ENCODE data around the gene KRTAP12-1. TPM values are rescaled to one million over a fixed set of nuclear protein-coding genes. Genes with fewer than 3 reads are reported as not detected.
"Not testable (repeated sequence)": the region's sequence is repeated elsewhere in the genome, so short reads cannot be mapped to it uniquely, and the experiment has no call there.

KRTAP12-1 gene
- total and polyA plus RNA-seq, 2 donors (not counting 1 experiment from before 2014, with no cell fraction given): not detected

GRCh38 chr21:44639331-44639655 is 42.7 kb downstream of the KRTAP12-1 start:
- CTCF ChIA-PET: no interaction called here
- Mint-ChIP-seq H3K27me3 (peaks cover 29% of the 10 kb centered on the region), H3K4me1 (no peaks in the 10 kb centered on the region), H3K27ac (no peak overlapping the region), H3K9me3 (ENCODE audit: insufficient read depth) (peaks cover 4% of the 10 kb centered on the region), H3K4me3 (no peak overlapping the region)
- Histone ChIP-seq H3K79me2 (ENCODE audit: control insufficient read depth, insufficient read depth, low read length) (no peaks in the 10 kb centered on the region), H4K20me1 (ENCODE audit: control insufficient read depth, insufficient read depth, low read length, poor library complexity, severe bottlenecking) (no peaks in the 10 kb centered on the region), H3K27ac (ENCODE audit: low read length in 2 of 2) (no peak overlapping the region), H3K4me2 (replicated peaks; ENCODE audit: low read depth, low read length, poor library complexity, severe bottlenecking) (no peak overlapping the region), H3K4me1 (ENCODE audit: control insufficient read depth in 2 of 2, insufficient read depth in 2 of 2, low read length in 2 of 2) (no peaks in the 10 kb centered on the region), H2AFZ (ENCODE audit: insufficient read depth, low read depth, low read length, poor library complexity, severe bottlenecking) (no peak overlapping the region), H3K4me3 (ENCODE audit: control extremely low read depth in 1 of 5, extremely low read depth in 1 of 5, insufficient read depth in 1 of 5, low read depth in 2 of 5, low read length in 4 of 5) (no peak overlapping the region), H3K9me3 (ENCODE audit: control extremely low read depth in 1 of 3, control insufficient read depth in 2 of 3, insufficient read depth in 1 of 3, low read length in 2 of 3) (peaks cover 0 to 26% (median 12%) of the 10 kb centered on the region in 3 donors), H3K9ac (ENCODE audit: low read length) (no peak overlapping the region), H3K27me3 (replicated peaks in 1 of 4; ENCODE audit: control extremely low read depth in 1 of 4, control insufficient read depth in 3 of 4, insufficient read depth in 4 of 4, low read length in 3 of 4) (peaks cover 0 to 18% (median 0%) of the 10 kb centered on the region in 4 experiments), H3K36me3 (replicated peaks in 1 of 2; ENCODE audit: control extremely low read depth in 1 of 2, control insufficient read depth in 1 of 2, extremely low read depth in 1 of 2, insufficient read depth in 2 of 2, low read length in 1 of 2) (no peaks in the 10 kb centered on the region)
- ATAC-seq (ENCODE audit: low read depth): no peak
- TF ChIP-seq EZH2 (IDR thresholded peaks at IDR 0.05; ENCODE audit: borderline replicate concordance, insufficient read depth, low read depth, low read length, poor library complexity, severe bottlenecking) (no peak), CTCF (IDR thresholded peaks at IDR 0.05) (no peak)
- POLR2A ChIA-PET: no interaction called here
- intact Hi-C loops (cut with micrococcal nuclease): no loop called here
- no peak for DNase-seq
- 91% methylated on average over 12 of the region's 12 CpGs for WGBS (ENCODE audit: insufficient coverage)

- H3K4me3 Mint-ChIP-seq; H3K27ac Mint-ChIP-seq; POLR2A ChIA-PET; H3K36me3 ChIP-seq (replicated peaks in 1 of 2; ENCODE audit: control extremely low read depth in 1 of 2, control insufficient read depth in 1 of 2, extremely low read depth in 1 of 2, insufficient read depth in 2 of 2, low read length in 1 of 2); H3K4me1 Mint-ChIP-seq; CTCF ChIA-PET; H3K9me3 Mint-ChIP-seq (ENCODE audit: insufficient read depth); H3K79me2 ChIP-seq (ENCODE audit: control insufficient read depth, insufficient read depth, low read length); H2AFZ ChIP-seq (ENCODE audit: insufficient read depth, low read depth, low read length, poor library complexity, severe bottlenecking); intact Hi-C loops (cut with micrococcal nuclease); DNase-seq; H4K20me1 ChIP-seq (ENCODE audit: control insufficient read depth, insufficient read depth, low read length, poor library complexity, severe bottlenecking); ATAC-seq (ENCODE audit: low read depth); H3K27ac ChIP-seq (ENCODE audit: low read length in 2 of 2); H3K4me1 ChIP-seq (ENCODE audit: control insufficient read depth in 2 of 2, insufficient read depth in 2 of 2, low read length in 2 of 2); H3K4me3 ChIP-seq (ENCODE audit: control extremely low read depth in 1 of 5, extremely low read depth in 1 of 5, insufficient read depth in 1 of 5, low read depth in 2 of 5, low read length in 4 of 5); H3K4me2 ChIP-seq (replicated peaks; ENCODE audit: low read depth, low read length, poor library complexity, severe bottlenecking); H3K9ac ChIP-seq (ENCODE audit: low read length): not testable (repeated sequence)
- peaks cover 0 to 18% (median 0%) of the 10 kb centered on the region in 4 experiments for H3K27me3 ChIP-seq (replicated peaks in 1 of 4; ENCODE audit: control extremely low read depth in 1 of 4, control insufficient read depth in 3 of 4, insufficient read depth in 4 of 4, low read length in 3 of 4)
- peaks cover 31% of the 10 kb centered on the region for H3K27me3 Mint-ChIP-seq
- H3K9me3 ChIP-seq (ENCODE audit: control extremely low read depth in 1 of 3, control insufficient read depth in 2 of 3, insufficient read depth in 1 of 3, low read length in 2 of 3): peaks cover 0 to 24% (median 8%) of the 10 kb centered on the region in 3 donors
- 93% methylated on average over 13 of the region's 21 CpGs for WGBS (ENCODE audit: insufficient coverage)
Observed at GRCh38 chr21:44638506-44639330, 43.2 kb downstream of the KRTAP12-1 start.

GRCh38 chr21:44637851-44638348 is 44.1 kb downstream of the KRTAP12-1 start:
- POLR2A ChIA-PET: interaction anchor here (0.6 kb wide), 1 partner anchor 144 kb away, joined by 13 read pairs; no protein-coding TSS in a partner anchor
- H3K27ac Mint-ChIP-seq: not testable (repeated sequence)

More at GRCh38 chr21:44637851-44638348, 44.1 kb downstream of the KRTAP12-1 start:
- H3K9ac ChIP-seq (ENCODE audit: low read length); H3K79me2 ChIP-seq (ENCODE audit: control insufficient read depth, insufficient read depth, low read length); ATAC-seq (ENCODE audit: low read depth); H3K4me3 ChIP-seq (ENCODE audit: control extremely low read depth in 1 of 5, extremely low read depth in 1 of 5, insufficient read depth in 1 of 5, low read depth in 2 of 5, low read length in 4 of 5); H4K20me1 ChIP-seq (ENCODE audit: control insufficient read depth, insufficient read depth, low read length, poor library complexity, severe bottlenecking); H3K27ac ChIP-seq (ENCODE audit: low read length in 2 of 2); H2AFZ ChIP-seq (ENCODE audit: insufficient read depth, low read depth, low read length, poor library complexity, severe bottlenecking); H3K4me2 ChIP-seq (replicated peaks; ENCODE audit: low read depth, low read length, poor library complexity, severe bottlenecking); H3K4me3 Mint-ChIP-seq; H3K4me1 Mint-ChIP-seq; H3K4me1 ChIP-seq (ENCODE audit: control insufficient read depth in 2 of 2, insufficient read depth in 2 of 2, low read length in 2 of 2); DNase-seq; H3K9me3 Mint-ChIP-seq (ENCODE audit: insufficient read depth); intact Hi-C loops (cut with micrococcal nuclease); CTCF ChIA-PET; H3K36me3 ChIP-seq (replicated peaks in 1 of 2; ENCODE audit: control extremely low read depth in 1 of 2, control insufficient read depth in 1 of 2, extremely low read depth in 1 of 2, insufficient read depth in 2 of 2, low read length in 1 of 2): not testable (repeated sequence)
- WGBS (ENCODE audit: insufficient coverage): 92% methylated on average over 2 of the region's 12 CpGs
- H3K27me3 ChIP-seq (replicated peaks in 1 of 4; ENCODE audit: control extremely low read depth in 1 of 4, control insufficient read depth in 3 of 4, insufficient read depth in 4 of 4, low read length in 3 of 4): peaks cover 0 to 18% (median 0%) of the 10 kb centered on the region in 4 experiments
- peaks cover 0 to 22% (median 8%) of the 10 kb centered on the region in 3 donors for H3K9me3 ChIP-seq (ENCODE audit: control extremely low read depth in 1 of 3, control insufficient read depth in 2 of 3, insufficient read depth in 1 of 3, low read length in 2 of 3)
- peaks cover 31% of the 10 kb centered on the region for H3K27me3 Mint-ChIP-seq
